SK-N-SH (cell line): ENCODE measurements around the gene ITGB8. TPM values are rescaled to one million over a fixed set of nuclear protein-coding genes. Genes with fewer than 3 reads are reported as not detected.

Source experiments
- CTCF ChIA-PET: fragments of 300-600, 350-600 bp; formaldehyde crosslinking; extraction: SDS; loops from one replicate; lab custom pipeline; 2021; lab: Yijun Ruan, JAX
- POLR2A ChIA-PET: fragments of 350-600 bp; sonication (Branson Sonifier 250); formaldehyde crosslinking; extraction: SDS; loops from one replicate; lab custom pipeline; 2020; ENCODE audit warnings: antibody characterized with exemption, inconsistent platforms; lab: Yijun Ruan, JAX
- DNase-seq: peaks from one replicate; pipeline ENCODE4 v3.0.0; 2012
- H2AFZ ChIP-seq: fragments of 200-600 bp; sonication (generic); 2 replicates; pipeline ENCODE4 v1.8.1; 2016; ENCODE audit warnings: antibody characterized with exemption, mild to moderate bottlenecking, low read depth
- H3F3A ChIP-seq: fragments of 200-600 bp; sonication (generic); replicated peaks from 2 replicates; pipeline ENCODE3; 2016; ENCODE audit warnings: antibody characterized with exemption, mild to moderate bottlenecking; ENCODE audit not compliant: insufficient read depth
- H3K27ac ChIP-seq, 2 experiments: fragments of 200-500 bp in 1 of 2; fragments of 200-600 bp in 1 of 2; sonication (Bioruptor generic) in 1 of 2; sonication (generic), shearing (Covaris generic) in 1 of 2; 2 replicates each; pipeline versions ENCODE4 v1.5.1 to v1.6.1; 2014 to 2016; ENCODE audit warnings: low read depth in 2 of 2, inconsistent platforms in 1 of 2, low read length in 1 of 2, mild to moderate bottlenecking in 1 of 2, mixed read lengths in 1 of 2
- H3K27me3 ChIP-seq: fragments of 200-600 bp; sonication (generic), shearing (Covaris generic); 2 replicates; pipeline ENCODE4 v1.6.1; 2016; ENCODE audit warnings: mixed run types; ENCODE audit not compliant: insufficient read depth
- H3K36me3 ChIP-seq, 2 experiments: fragments of 200-500 bp in 1 of 2; fragments of 200-600 bp in 1 of 2; sonication (Bioruptor generic) in 1 of 2; sonication (generic) in 1 of 2; replicated peaks in 1 of 2; 2 replicates each; pipeline versions ENCODE3 to v1.5.1; 2014 to 2016; ENCODE audit warnings: low read length in 1 of 2, mild to moderate bottlenecking in 1 of 2; ENCODE audit not compliant: insufficient read depth in 2 of 2, control insufficient read depth in 1 of 2
- H3K4me1 ChIP-seq, 2 experiments: fragments of 200-500 bp in 1 of 2; fragments of 200-600 bp in 1 of 2; sonication (Bioruptor generic) in 1 of 2; sonication (generic), shearing (Covaris generic) in 1 of 2; 2 replicates each; pipeline versions ENCODE4 v1.5.1 to v1.6.1; 2014 to 2016; ENCODE audit warnings: low read depth in 1 of 2, low read length in 1 of 2, mixed run types in 1 of 2; ENCODE audit not compliant: insufficient read depth in 2 of 2, control insufficient read depth in 1 of 2
- H3K4me2 ChIP-seq: fragments of 200-600 bp; sonication (generic), shearing (Covaris generic); 2 replicates; pipeline ENCODE4 v1.6.1; 2017; ENCODE audit warnings: mixed run types
- H3K4me3 ChIP-seq, 2 experiments: fragments of 200-500 bp in 1 of 2; fragments of 200-600 bp in 1 of 2; sonication (Bioruptor generic) in 1 of 2; sonication (generic), shearing (Covaris generic) in 1 of 2; 2 replicates each; pipeline versions ENCODE4 v1.5.1 to v1.8.1; 2014 to 2016; ENCODE audit warnings: low read depth in 2 of 2, inconsistent platforms in 1 of 2, low read length in 1 of 2, mild to moderate bottlenecking in 1 of 2, mixed read lengths in 1 of 2, moderate library complexity in 1 of 2
- H3K79me2 ChIP-seq: fragments of 200-600 bp; sonication (generic); 2 replicates; pipeline ENCODE4 v1.8.1; 2017; ENCODE audit warnings: mild to moderate bottlenecking; ENCODE audit not compliant: insufficient read depth
- H3K9ac ChIP-seq: fragments of 200-600 bp; sonication (generic); 2 replicates; pipeline ENCODE4 v1.6.1; 2017; ENCODE audit warnings: mixed run types
- H3K9me2 ChIP-seq: fragments of 200-600 bp; sonication (generic); 2 replicates; pipeline ENCODE4 v1.6.1; 2017; ENCODE audit warnings: mixed run types
- H3K9me3 ChIP-seq: fragments of 200-600 bp; sonication (generic); 2 replicates; pipeline ENCODE4 v1.6.1; 2017; ENCODE audit warnings: mixed run types, mild to moderate bottlenecking, moderate library complexity
- H4K20me1 ChIP-seq: fragments of 200-600 bp; sonication (generic); 2 replicates; pipeline ENCODE4 v1.6.1; 2017; ENCODE audit warnings: mild to moderate bottlenecking, mixed run types; ENCODE audit not compliant: insufficient read depth
- EZH2phosphoT487 ChIP-seq: fragments of 200-600 bp; sonication (generic); IDR thresholded peaks from 2 replicates; pipeline ENCODE4 v1.6.1; 2017; ENCODE audit warnings: low read depth, mixed run types, mild to moderate bottlenecking, antibody characterized with exemption, moderate library complexity, borderline replicate concordance
- JUND ChIP-seq: IDR thresholded peaks from 2 replicates; pipeline ENCODE4 v1.4.0; 2012
- NFIC ChIP-seq: IDR thresholded peaks from 2 replicates; pipeline ENCODE4 v1.4.0; 2012; ENCODE audit warnings: borderline replicate concordance
- POLR2AphosphoS5 ChIP-seq: IDR thresholded peaks from 2 replicates; pipeline ENCODE4 v1.6.1; 2012; ENCODE audit warnings: low read depth, low read length
- RFX5 ChIP-seq: IDR thresholded peaks from 2 replicates; pipeline ENCODE4 v1.6.1; 2012; ENCODE audit warnings: mild to moderate bottlenecking, improper control_type of control experiment, low read length
- SMC3 ChIP-seq: IDR thresholded peaks from 2 replicates; pipeline ENCODE4 v1.6.1; 2012; ENCODE audit warnings: low read depth, low read length, improper control_type of control experiment
- TAF1 ChIP-seq: IDR thresholded peaks from 2 replicates; pipeline ENCODE4 v1.6.1; 2012; ENCODE audit warnings: low read depth, mild to moderate bottlenecking, low read length, moderate library complexity, borderline replicate concordance
- TCF12 ChIP-seq: IDR thresholded peaks from 2 replicates; pipeline ENCODE4 v1.4.0; 2012
- TEAD4 ChIP-seq: IDR thresholded peaks from 2 replicates; pipeline ENCODE4 v1.4.0; 2012; ENCODE audit warnings: mild to moderate bottlenecking, borderline replicate concordance; ENCODE audit not compliant: insufficient read depth
- WGBS: methylation state at CpG from one replicate; pipeline ENCODE4 v1.1.6; 2017; ENCODE audit warnings: low lambda C conversion rate; 5-methylcytosine and 5-hydroxymethylcytosine counted together
- polyA plus RNA-seq, 3 experiments: library from polyadenylated mRNA; depleted of rRNA; stranded (reverse); fragments of >200 nt; gene quantifications; 2 replicates each; pipeline ENCODE4 v1.2.3, GENCODE V29; 2012
- TF ChIP-seq, protein P1 (sequence below): fragments of 150-350 bp; IDR thresholded peaks from 2 replicates; pipeline ENCODE4 v1.6.1; 2016; ENCODE audit warnings: mild to moderate bottlenecking, low read depth, low read length
- TF ChIP-seq, protein P2 (sequence below): fragments of 200-600 bp; sonication (generic); IDR thresholded peaks from 2 replicates; pipeline ENCODE4 v1.6.1; 2017; ENCODE audit warnings: antibody characterized with exemption, mild to moderate bottlenecking, moderate library complexity

Gene ITGB8
- polyA plus RNA-seq, 1 of the 3 experiments (the other 2 are of a cell fraction) = 0.62 TPM

GRCh38 chr7:20287317-20287716 lies 43.4 kb upstream of the ITGB8 start:
- CTCF ChIA-PET = interaction anchor here (1.2 kb wide), 1 partner anchor 255 kb away, joined by 3 read pairs; no protein-coding TSS in a partner anchor
- WGBS = 89% methylated on average over 2 of the region's 2 CpGs

DNA sequence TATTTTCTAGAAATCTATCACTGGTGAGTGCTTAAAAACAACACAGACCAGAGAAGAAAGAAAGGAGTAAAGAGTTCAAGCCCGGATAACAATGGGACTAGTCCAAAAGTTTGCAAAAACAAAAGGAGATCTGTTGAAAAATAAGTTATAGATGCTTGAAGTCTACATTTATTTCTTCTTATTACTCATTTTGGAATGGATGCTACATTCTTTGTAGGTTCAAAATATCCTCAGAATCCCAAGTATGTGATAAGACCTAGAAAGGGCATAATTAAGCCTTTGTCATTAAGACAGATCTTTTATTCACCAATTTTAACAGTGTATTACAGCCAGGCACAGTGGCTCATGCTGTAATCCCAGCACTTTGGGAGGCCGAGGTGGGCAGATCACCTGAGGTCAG lies 42.7 kb upstream of the ITGB8 start:
- Histone ChIP-seq H3K27ac (no peak overlapping the region), H3K4me1 (no peaks in the 10 kb centered on the region), H3K27me3 (no peaks in the 10 kb centered on the region)
- POLR2A ChIA-PET = no interaction called here
- TF ChIP-seq TAF1 (no peak), TEAD4 (no peak), RFX5 (no peak)
- TF ChIP-seq, protein P1, sequence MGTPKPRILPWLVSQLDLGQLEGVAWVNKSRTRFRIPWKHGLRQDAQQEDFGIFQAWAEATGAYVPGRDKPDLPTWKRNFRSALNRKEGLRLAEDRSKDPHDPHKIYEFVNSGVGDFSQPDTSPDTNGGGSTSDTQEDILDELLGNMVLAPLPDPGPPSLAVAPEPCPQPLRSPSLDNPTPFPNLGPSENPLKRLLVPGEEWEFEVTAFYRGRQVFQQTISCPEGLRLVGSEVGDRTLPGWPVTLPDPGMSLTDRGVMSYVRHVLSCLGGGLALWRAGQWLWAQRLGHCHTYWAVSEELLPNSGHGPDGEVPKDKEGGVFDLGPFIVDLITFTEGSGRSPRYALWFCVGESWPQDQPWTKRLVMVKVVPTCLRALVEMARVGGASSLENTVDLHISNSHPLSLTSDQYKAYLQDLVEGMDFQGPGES = no peak
- TF ChIP-seq, all 33 proteins: peak for 0
- Histone ChIP-seq H3K36me3 (no peaks in the 10 kb centered on the region), H3F3A (no peaks in the 10 kb centered on the region), H3K4me3 (no peak overlapping the region), H3K4me2 (no peak overlapping the region), H3K79me2 (no peaks in the 10 kb centered on the region), H3K9me3 (no peaks in the 10 kb centered on the region), H3K9me2 (no peaks in the 10 kb centered on the region), H3K9ac (no peak overlapping the region), H4K20me1 (no peaks in the 10 kb centered on the region), H2AFZ (no peak overlapping the region)
- CTCF ChIA-PET = interaction anchor here (1.2 kb wide), 1 partner anchor 254 kb away, joined by 3 read pairs; no protein-coding TSS in a partner anchor
- no peak for DNase-seq
- WGBS = 79% methylated on average over 2 of the region's 2 CpGs

More at GRCh38 chr7:20287317-20287716, 43.4 kb upstream of the ITGB8 start:
- Histone ChIP-seq H3K36me3 (no peaks in the 10 kb centered on the region), H3K9me3 (no peaks in the 10 kb centered on the region), H3K4me3 (no peak overlapping the region), H3K79me2 (no peaks in the 10 kb centered on the region), H3K9me2 (no peaks in the 10 kb centered on the region), H3F3A (peaks cover 2% of the 10 kb centered on the region), H3K4me2 (no peak overlapping the region), H3K27ac (no peak overlapping the region), H4K20me1 (no peaks in the 10 kb centered on the region), H3K9ac (no peak overlapping the region), H2AFZ (no peak overlapping the region), H3K4me1 (no peaks in the 10 kb centered on the region), H3K27me3 (no peaks in the 10 kb centered on the region)
- DNase-seq = no peak
- TF ChIP-seq, protein P1 = no peak
- no peak for TF ChIP-seq EZH2phosphoT487
- no peak for TF ChIP-seq TAF1
- TF ChIP-seq TCF12 = no peak
- TF ChIP-seq SMC3 = no peak
- TF ChIP-seq, protein P2, sequence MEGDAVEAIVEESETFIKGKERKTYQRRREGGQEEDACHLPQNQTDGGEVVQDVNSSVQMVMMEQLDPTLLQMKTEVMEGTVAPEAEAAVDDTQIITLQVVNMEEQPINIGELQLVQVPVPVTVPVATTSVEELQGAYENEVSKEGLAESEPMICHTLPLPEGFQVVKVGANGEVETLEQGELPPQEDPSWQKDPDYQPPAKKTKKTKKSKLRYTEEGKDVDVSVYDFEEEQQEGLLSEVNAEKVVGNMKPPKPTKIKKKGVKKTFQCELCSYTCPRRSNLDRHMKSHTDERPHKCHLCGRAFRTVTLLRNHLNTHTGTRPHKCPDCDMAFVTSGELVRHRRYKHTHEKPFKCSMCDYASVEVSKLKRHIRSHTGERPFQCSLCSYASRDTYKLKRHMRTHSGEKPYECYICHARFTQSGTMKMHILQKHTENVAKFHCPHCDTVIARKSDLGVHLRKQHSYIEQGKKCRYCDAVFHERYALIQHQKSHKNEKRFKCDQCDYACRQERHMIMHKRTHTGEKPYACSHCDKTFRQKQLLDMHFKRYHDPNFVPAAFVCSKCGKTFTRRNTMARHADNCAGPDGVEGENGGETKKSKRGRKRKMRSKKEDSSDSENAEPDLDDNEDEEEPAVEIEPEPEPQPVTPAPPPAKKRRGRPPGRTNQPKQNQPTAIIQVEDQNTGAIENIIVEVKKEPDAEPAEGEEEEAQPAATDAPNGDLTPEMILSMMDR = no peak
- TF ChIP-seq JUND = no peak
- TF ChIP-seq POLR2AphosphoS5 = no peak
- no peak for TF ChIP-seq NFIC
- POLR2A ChIA-PET = no interaction called here
